A549 treated with AZD9567 at 1 μM for 4 hours (cell line): ENCODE data around the gene ITGA3. TPM values are rescaled to one million over a fixed set of nuclear protein-coding genes. Genes with fewer than 3 reads are reported as not detected.

ENCODE experiments used
- total RNA-seq: library from RNA; stranded (reverse); fragments of 200-300 nt; extraction: Qiagen RNA extraction; gene quantifications from 5 replicates; pipeline ENCODE4 v1.2.3, GENCODE V29; 2022; ENCODE audit not compliant: insufficient read depth

Gene ITGA3
- total RNA-seq = 415 to 438 TPM (median 434 TPM) in 5 replicates

DNA sequence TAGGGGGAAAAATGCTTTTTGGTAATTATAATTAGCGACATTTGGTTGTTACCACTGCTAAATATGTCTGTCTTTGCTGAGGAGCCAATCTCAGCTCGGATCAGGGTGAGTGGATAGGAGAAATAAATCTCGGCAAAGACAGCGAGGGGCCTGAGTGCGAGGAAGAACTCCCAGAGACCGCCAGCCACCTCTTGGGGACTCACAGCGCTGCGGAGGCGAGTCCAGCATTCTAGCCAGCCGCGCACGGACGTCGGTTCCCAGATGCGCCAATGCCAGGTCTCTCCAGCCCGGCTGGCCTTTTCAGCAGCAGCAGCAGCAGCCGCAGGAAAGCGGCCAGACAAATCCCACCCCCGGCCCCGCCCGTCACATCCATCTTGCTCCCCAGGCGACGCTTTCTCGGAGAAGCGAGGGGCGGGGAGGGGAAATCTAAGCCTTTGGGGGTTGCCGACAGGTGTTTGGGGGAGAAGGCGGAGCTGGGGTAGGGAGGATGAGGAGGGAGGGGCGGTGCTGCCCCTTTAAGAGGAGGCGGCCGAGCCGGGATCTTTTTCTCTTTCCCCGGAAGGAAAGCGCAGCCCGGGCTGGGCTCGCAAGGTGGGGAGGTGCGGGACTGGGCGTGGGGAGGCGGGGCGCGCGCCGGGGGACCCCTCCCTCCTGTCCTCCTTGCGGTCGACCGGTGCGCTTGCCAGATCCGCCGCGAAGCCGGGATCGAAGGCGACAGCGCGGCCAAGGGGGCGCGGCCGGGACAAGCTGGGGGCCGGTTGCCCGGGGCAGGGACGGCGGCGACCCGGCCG lies at the start of gene ITGA3:
TSS of gene ITGA3 (plus strand) at position 685 of the 791 bp plus-strand sequence. CDS start 330 bp downstream, outside the sequence.

DNA sequence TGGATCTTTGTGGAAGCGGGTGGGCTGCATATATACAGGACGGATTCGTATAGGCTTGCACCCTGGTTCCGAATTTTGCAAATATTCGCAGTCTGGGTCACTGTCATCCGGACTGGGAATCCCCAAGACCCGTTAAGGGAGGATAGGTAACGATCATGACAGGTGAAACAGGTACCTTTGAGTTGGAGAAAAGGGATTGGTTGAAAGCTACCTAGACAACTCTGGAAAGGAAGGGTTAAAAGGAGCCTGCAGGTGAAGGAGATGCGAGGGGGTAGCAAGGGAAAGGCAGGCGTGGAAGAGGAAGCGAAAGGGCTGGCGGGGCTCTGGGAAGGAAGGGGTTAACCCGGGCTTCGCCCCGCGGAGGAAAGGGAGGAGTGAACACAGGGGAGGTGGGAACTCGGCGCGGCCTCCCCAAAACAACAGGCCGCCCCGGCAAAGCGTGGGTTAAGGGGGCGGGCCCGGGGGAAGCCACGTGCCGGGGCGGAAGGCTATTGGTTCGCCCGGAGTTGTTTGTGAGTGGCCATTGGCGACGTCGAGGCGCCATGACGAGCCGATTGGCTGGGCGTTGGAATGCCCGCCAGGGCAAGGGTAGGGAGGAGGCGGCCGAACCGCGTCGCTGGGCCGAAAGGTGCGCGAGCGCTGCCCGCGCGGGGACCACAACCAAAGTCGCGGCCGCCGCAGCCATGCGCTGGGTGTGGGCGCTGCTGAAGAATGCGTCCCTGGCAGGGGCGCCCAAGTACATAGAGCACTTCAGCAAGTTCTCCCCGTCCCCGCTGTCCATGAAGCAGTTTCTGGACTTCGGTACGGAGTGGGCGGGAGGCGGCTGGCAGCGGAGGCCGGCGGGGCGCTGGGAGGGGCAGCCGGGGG lies 39.1 kb downstream of the ITGA3 start, which contains the start of gene PDK2:
TSS of gene PDK2 (plus strand) at position 599 of the 867 bp plus-strand sequence. CDS start at position 684, 85 bp downstream.

DNA sequence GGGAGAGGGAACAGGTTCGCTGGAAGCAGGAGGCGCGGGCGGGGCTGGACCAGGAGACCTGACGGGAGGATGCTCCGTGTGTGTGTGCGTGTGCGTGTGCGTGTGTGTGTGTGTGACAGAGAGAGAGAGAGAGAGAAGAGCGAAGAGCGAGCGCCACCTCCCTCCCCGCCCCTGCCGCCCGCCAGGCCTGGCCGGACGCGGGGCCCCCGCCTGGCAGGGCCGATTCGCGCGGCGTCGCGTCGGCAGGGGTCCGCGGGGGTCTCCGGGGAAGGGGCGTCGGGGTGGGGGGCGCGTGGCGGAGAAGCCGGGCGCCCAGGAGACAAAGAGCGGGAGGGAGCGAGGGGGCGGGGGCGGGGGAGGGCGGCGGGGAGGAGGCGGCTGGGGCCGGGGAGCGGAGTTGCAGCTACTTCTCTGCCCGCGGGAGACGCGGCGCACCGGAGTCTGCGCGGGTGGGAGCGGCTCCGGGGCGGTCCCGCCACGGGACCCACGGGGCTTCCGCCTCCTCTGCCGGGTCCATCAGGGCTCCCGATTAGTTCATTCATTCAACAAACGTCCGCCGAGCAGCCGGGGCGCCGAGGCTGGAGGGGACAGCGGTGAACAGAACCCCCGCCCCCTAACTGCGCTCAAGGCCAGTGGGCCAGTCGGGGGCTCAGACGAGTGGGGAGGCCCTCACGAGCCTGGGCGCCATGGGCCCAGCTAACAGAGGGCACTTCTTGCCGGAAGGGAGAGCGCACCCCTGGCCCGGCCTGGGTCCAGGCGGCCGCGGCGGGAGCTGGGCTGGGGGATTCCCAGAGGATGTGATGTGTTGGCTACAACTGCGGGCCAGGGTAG lies 74.0 kb downstream of the ITGA3 start, which contains the start of gene SAMD14:
TSS of gene SAMD14 (minus strand) at position 433 of the 831 bp plus-strand sequence. CDS start 5,201 bp downstream, outside the sequence.

Other genes with a start within 250 kb of the ITGA3 start
- not detected in 5 replicates for gene TAC4, start 208.0 kb upstream of the ITGA3 start, total RNA-seq
- 2.1 to 2.5 TPM (median 2.4 TPM) in 5 replicates for gene DLX4, start 86.9 kb upstream of the ITGA3 start, total RNA-seq
- 0.07 to 0.16 TPM (median 0.14 TPM) in 4 of 5 replicates, not detected in the other for gene DLX3, start 60.9 kb upstream of the ITGA3 start, total RNA-seq
- gene PDK2, start 39.2 kb downstream of the ITGA3 start, total RNA-seq = 13.1 to 18.2 TPM (median 16.0 TPM) in 5 replicates
- 0.31 to 0.52 TPM (median 0.44 TPM) in 4 of 5 replicates, not detected in the other for gene SAMD14, start 74.0 kb downstream of the ITGA3 start, total RNA-seq
- gene PPP1R9B, start 94.6 kb downstream of the ITGA3 start, total RNA-seq = 31.8 to 47.8 TPM (median 44.8 TPM) in 5 replicates
- 0.84 to 2.0 TPM (median 1.3 TPM) in 4 of 5 replicates, not detected in the other for gene SGCA, start 109.9 kb downstream of the ITGA3 start, total RNA-seq
- gene COL1A1, start 145.5 kb downstream of the ITGA3 start, total RNA-seq = 5.0 to 12.4 TPM (median 8.0 TPM) in 5 replicates
- 12.6 to 30.1 TPM (median 15.7 TPM) in 5 replicates for gene TMEM92, start 218.4 kb downstream of the ITGA3 start, total RNA-seq